HepG2 (cell line): ENCODE results near the gene PLPPR3. TPM values are rescaled to one million over a fixed set of nuclear protein-coding genes. Genes with fewer than 3 reads are reported as not detected.
A peak's percentile ranks its signal among the peaks of the same experiment; 100 is the strongest.

Source experiments
- AKAP8 ChIP-seq: sonication (generic); formaldehyde crosslinking; IDR thresholded peaks from 2 replicates; pipeline ENCODE4 v1.5.1; 2020; ENCODE audit warnings: mild to moderate bottlenecking, missing genetic modification reagents
- HOXA9 ChIP-seq: sonication (generic); formaldehyde crosslinking; IDR thresholded peaks from 2 replicates; pipeline ENCODE4 v1.8.1; 2022; ENCODE audit warnings: missing genetic modification reagents, mild to moderate bottlenecking, moderate library complexity, borderline replicate concordance
- KLF11 ChIP-seq: IDR thresholded peaks from 2 replicates; pipeline ENCODE4 v1.6.1; 2016; ENCODE audit warnings: missing compliant biosample characterization
- MYC ChIP-seq: sonication (generic); formaldehyde crosslinking; IDR thresholded peaks from 2 replicates; pipeline ENCODE4 v1.9.0; 2021; ENCODE audit warnings: missing genetic modification reagents, borderline replicate concordance
- NCOR1 ChIP-seq: fragments of 200-600 bp; sonication (generic); IDR thresholded peaks from 2 replicates; pipeline ENCODE4 v1.7.0; 2017; ENCODE audit warnings: antibody characterized with exemption, low read length, borderline replicate concordance
- POLR2AphosphoS5 ChIP-seq: IDR thresholded peaks from 2 replicates; pipeline ENCODE4 v1.6.1; 2012; ENCODE audit warnings: low read depth, low read length
- PPARG ChIP-seq: conservative IDR thresholded peaks from 2 replicates; pipeline ENCODE4 v1.6.1; 2016; ENCODE audit warnings: missing biosample characterization, missing genetic modification reagents
- PRDM4 ChIP-seq: sonication (generic); formaldehyde crosslinking; IDR thresholded peaks from 2 replicates; pipeline ENCODE4 v1.9.0; 2021; ENCODE audit warnings: missing genetic modification reagents, borderline replicate concordance
- RBM39 ChIP-seq: fragments of 200-400 bp; formaldehyde crosslinking; IDR thresholded peaks from one replicate; pipeline ENCODE4 v1.6.1; 2018; ENCODE audit warnings: antibody characterized with exemption, mild to moderate bottlenecking, low read depth, low read length; ENCODE audit not compliant: poor library complexity, severe bottlenecking
- TFDP2 ChIP-seq: sonication (generic); formaldehyde crosslinking; IDR thresholded peaks from 2 replicates; pipeline ENCODE4 v1.4.0; 2020; ENCODE audit warnings: missing genetic modification reagents
- ZBTB46 ChIP-seq: sonication (generic); formaldehyde crosslinking; IDR thresholded peaks from 2 replicates; pipeline ENCODE4 v1.4.0; 2020; ENCODE audit warnings: mild to moderate bottlenecking, missing genetic modification reagents, borderline replicate concordance
- ZNF34 ChIP-seq: sonication (generic); formaldehyde crosslinking; IDR thresholded peaks from 2 replicates; pipeline ENCODE4 v1.4.0; 2020; ENCODE audit warnings: mild to moderate bottlenecking, missing genetic modification reagents, borderline replicate concordance
- ZNF354B ChIP-seq: sonication (generic); formaldehyde crosslinking; IDR thresholded peaks from 2 replicates; pipeline ENCODE4 v1.8.0; 2022; ENCODE audit warnings: mild to moderate bottlenecking, missing genetic modification reagents
- polyA plus RNA-seq, 8 experiments: library from polyadenylated mRNA; depleted of rRNA in 3 of 8; stranded (reverse) in 7 of 8; unstranded in 1 of 8; fragments of >200 nt; fragmentation: Illumina TruSeq in 4 of 8; extraction: Trizol in 4 of 8; gene quantifications; 2 replicates each; pipeline versions ENCODE4 v1.2.1 to v1.2.3, GENCODE V29; 2011 to 2016; ENCODE audit warnings: low read depth in 4 of 8, missing spikeins in 1 of 8, mixed read lengths in 1 of 8; ENCODE audit not compliant: insufficient read depth in 1 of 8
- total RNA-seq, 5 experiments: library from RNA; depleted of rRNA; stranded (reverse); fragments of >200 nt; fragmentation: Illumina TruSeq; extraction: Trizol; gene quantifications; 2 replicates each; pipeline ENCODE4 v1.2.3, GENCODE V29; 2016; ENCODE audit warnings: low read depth in 1 of 5
- TF ChIP-seq, protein P1 (sequence below): sonication (generic); formaldehyde crosslinking; IDR thresholded peaks from 2 replicates; pipeline ENCODE4 v1.9.0; 2021; ENCODE audit warnings: missing genetic modification reagents, mild to moderate bottlenecking, borderline replicate concordance
- TF ChIP-seq, protein P2 (sequence below): sonication (generic); formaldehyde crosslinking; IDR thresholded peaks from 2 replicates; pipeline ENCODE4 v1.4.0; 2020; ENCODE audit warnings: low read depth, mild to moderate bottlenecking, missing genetic modification reagents
- TF ChIP-seq, protein P3 (sequence below): sonication (generic); formaldehyde crosslinking; IDR thresholded peaks from 2 replicates; pipeline ENCODE4 v1.4.0; 2020; ENCODE audit warnings: missing genetic modification reagents

PLPPR3 gene
- total and polyA plus RNA-seq, 2 of the 13 experiments (the other 11 are each of a cell fraction or from before 2014, with no cell fraction given) = 0.07 to 0.16 TPM

DNA sequence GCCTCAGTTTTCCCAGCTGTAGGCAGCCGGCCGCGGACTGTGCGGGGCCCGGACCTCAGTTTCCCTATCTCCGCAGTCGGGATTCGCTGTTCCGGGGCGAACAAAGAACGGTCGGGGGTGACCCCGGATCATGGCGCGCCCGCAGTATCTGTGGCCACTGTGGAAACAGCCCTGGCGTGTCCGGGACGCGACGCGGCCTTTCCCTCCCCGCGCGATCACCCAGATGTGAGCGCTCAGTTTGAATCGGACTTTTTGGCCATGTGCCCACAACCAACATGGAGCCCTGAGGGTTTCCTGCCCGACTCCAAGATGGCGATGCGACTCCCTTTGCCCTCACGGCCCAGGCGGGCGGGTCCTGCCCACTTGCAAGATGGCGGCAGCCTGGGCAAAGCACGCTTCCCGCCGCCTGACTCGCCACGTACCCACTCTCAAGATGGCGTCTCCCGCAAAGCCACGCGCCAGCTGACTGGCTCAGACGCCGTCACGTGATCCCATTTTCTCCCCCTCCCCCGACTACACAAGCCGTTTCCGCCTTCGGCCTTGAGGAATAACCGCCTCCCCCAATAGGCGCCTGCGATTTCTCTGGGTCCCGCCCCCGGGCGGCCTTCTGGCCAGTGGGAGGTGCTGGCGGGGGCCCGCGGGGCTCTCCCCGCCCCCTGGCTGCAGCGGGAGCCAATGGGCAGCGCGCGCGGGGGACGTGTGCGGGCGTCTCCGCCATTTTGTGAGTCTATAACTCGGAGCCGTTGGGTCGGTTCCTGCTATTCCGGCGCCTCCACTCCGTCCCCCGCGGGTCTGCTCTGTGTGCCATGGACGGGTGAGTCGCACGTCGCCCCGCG lies 24.8 kb downstream of the PLPPR3 start, which contains the start of gene PTBP1 (continued):
- TF ChIP-seq, protein P1, sequence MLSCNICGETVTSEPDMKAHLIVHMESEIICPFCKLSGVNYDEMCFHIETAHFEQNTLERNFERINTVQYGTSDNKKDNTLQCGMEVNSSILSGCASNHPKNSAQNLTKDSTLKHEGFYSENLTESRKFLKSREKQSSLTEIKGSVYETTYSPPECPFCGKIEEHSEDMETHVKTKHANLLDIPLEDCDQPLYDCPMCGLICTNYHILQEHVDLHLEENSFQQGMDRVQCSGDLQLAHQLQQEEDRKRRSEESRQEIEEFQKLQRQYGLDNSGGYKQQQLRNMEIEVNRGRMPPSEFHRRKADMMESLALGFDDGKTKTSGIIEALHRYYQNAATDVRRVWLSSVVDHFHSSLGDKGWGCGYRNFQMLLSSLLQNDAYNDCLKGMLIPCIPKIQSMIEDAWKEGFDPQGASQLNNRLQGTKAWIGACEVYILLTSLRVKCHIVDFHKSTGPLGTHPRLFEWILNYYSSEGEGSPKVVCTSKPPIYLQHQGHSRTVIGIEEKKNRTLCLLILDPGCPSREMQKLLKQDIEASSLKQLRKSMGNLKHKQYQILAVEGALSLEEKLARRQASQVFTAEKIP (CRISPR knock-in tag) = no peak
- TF ChIP-seq KLF11 = peak; percentile 27
- TF ChIP-seq NCOR1 = peak; percentile 68; the same call in 1 of the 2 replicates
- no peak for TF ChIP-seq ZBTB46 (CRISPR knock-in tag)
- peak; percentile 73 for TF ChIP-seq RBM39
- peak; percentile 96 for TF ChIP-seq TFDP2 (CRISPR knock-in tag)
- peak; percentile 91 for TF ChIP-seq POLR2AphosphoS5
- TF ChIP-seq, protein P2, sequence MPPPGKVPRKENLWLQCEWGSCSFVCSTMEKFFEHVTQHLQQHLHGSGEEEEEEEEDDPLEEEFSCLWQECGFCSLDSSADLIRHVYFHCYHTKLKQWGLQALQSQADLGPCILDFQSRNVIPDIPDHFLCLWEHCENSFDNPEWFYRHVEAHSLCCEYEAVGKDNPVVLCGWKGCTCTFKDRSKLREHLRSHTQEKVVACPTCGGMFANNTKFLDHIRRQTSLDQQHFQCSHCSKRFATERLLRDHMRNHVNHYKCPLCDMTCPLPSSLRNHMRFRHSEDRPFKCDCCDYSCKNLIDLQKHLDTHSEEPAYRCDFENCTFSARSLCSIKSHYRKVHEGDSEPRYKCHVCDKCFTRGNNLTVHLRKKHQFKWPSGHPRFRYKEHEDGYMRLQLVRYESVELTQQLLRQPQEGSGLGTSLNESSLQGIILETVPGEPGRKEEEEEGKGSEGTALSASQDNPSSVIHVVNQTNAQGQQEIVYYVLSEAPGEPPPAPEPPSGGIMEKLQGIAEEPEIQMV (CRISPR knock-in tag) = no peak
- peak; percentile 29; the same call in 1 of the 2 replicates for TF ChIP-seq PPARG (CRISPR knock-in tag)
- TF ChIP-seq PRDM4 = no peak
- no peak for TF ChIP-seq HOXA9
- TF ChIP-seq ZNF34 (CRISPR knock-in tag) = peak; percentile 6; the same call in 1 of the 2 replicates
- TF ChIP-seq ZNF354B (CRISPR knock-in tag) = peak; percentile 62; the same call in 1 of the 2 replicates
- peak; percentile 99 for TF ChIP-seq MYC (CRISPR knock-in tag)
- peak; percentile 90 for TF ChIP-seq AKAP8
- TF ChIP-seq, protein P3, sequence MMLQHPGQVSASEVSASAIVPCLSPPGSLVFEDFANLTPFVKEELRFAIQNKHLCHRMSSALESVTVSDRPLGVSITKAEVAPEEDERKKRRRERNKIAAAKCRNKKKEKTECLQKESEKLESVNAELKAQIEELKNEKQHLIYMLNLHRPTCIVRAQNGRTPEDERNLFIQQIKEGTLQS (CRISPR knock-in tag) = peak; percentile 47; the same call in 1 of the 2 replicates
